HG02943 (cell line): ENCODE results near the gene OR4F16.
"Not testable (repeated sequence)": the region's sequence is repeated elsewhere in the genome, so short reads cannot be mapped to it uniquely, and the experiment has no call there.

ENCODE experiments used
- ATAC-seq: cut with Tn5 transposase; IDR thresholded peaks from one replicate; pipeline ENCODE4 v1.9.1; 2021; ENCODE audit warnings: mild to moderate bottlenecking, low read depth, moderate library complexity; ENCODE audit not compliant: unreplicated experiment

Gene OR4F16

GRCh38 chr1:686554-686953, at the start of gene OR4F16:
Gene OR4F16 (minus strand): TSS chr1:686654. CDS start chr1:686654, 0 bp downstream.
- ATAC-seq: not testable (repeated sequence)

GRCh38 chr1:733649-734048, 47.2 kb upstream of the OR4F16 start:
- ATAC-seq: not testable (repeated sequence)

GRCh38 chr1:727040-727439, 40.6 kb upstream of the OR4F16 start:
- not testable (repeated sequence) for ATAC-seq
